ENCODE data around the gene TSLP. TPM values are rescaled to one million over a fixed set of nuclear protein-coding genes. Genes with fewer than 3 reads are reported as not detected.

The TSLP gene
- polyA plus RNA-seq, 1 experiment, result 12.9 TPM

GRCh38 chr5:111092062-111092853, 20.7 kb downstream of the TSLP start, which contains the start of gene WDR36:
Gene WDR36, plus strand, starts transcription at chr5:111092348. Its CDS starts 109 bp downstream, at chr5:111092457.
- no peaks in the 10 kb centered on the region; the same call in 1 of the 2 replicates for H3K9me3 ChIP-seq (ENCODE audit: control insufficient read depth, insufficient read depth, low read length)
- TF ChIP-seq CTCF (IDR thresholded peaks at IDR 0.05; ENCODE audit: low read depth, low read length), result no peak
- no peaks in the 10 kb centered on the region for H3K27me3 ChIP-seq (ENCODE audit: control insufficient read depth, insufficient read depth, low read length)
- peak within 1 kb of the TSS; percentile 86 for H3K4me3 ChIP-seq (ENCODE audit: low read depth, low read length)
- H3K27ac ChIP-seq (ENCODE audit: low read depth, low read length), result peak within 1 kb of the TSS; percentile 81
- ChIA-PET POLR2A (no interaction called here), CTCF (interaction anchor here (1.5 to 1.6 kb wide), 2 partner anchors 27 to 336 kb away, joined by 3 to 5 read pairs; no protein-coding TSS in a partner anchor)
- DNase-seq (ENCODE audit: low read depth, low spot score), result peak; percentile 83

- Histone ChIP-seq H3K27me3 (ENCODE audit: control insufficient read depth, insufficient read depth, low read length) (no peaks in the 10 kb centered on the region), H3K4me3 (ENCODE audit: low read depth, low read length) (no peak overlapping the region), H3K27ac (ENCODE audit: low read depth, low read length) (no peak overlapping the region), H3K9me3 (ENCODE audit: control insufficient read depth, insufficient read depth, low read length) (no peaks in the 10 kb centered on the region; the same call in 1 of the 2 replicates)
- POLR2A ChIA-PET, result no interaction called here
- CTCF ChIA-PET, result no interaction called here
- DNase-seq (ENCODE audit: low read depth, low spot score), result no peak
- TF ChIP-seq CTCF (IDR thresholded peaks at IDR 0.05; ENCODE audit: low read depth, low read length), result no peak
Measured at GRCh38 chr5:111095982-111096381, 24.5 kb downstream of the TSLP start.

- ChIA-PET CTCF (interaction anchor here (1.5 kb wide), 1 partner anchor 343 kb away, joined by 6 read pairs; no protein-coding TSS in a partner anchor), POLR2A (no interaction called here)
- no peak for DNase-seq (ENCODE audit: low read depth, low spot score)
- no peaks in the 10 kb centered on the region for H3K27me3 ChIP-seq (ENCODE audit: control insufficient read depth, insufficient read depth, low read length)
- no peaks in the 10 kb centered on the region for H3K9me3 ChIP-seq (ENCODE audit: control insufficient read depth, insufficient read depth, low read length)
- no peak overlapping the region for H3K4me3 ChIP-seq (ENCODE audit: low read depth, low read length)
- H3K27ac ChIP-seq (ENCODE audit: low read depth, low read length), result no peak overlapping the region
- no peak for TF ChIP-seq CTCF (IDR thresholded peaks at IDR 0.05; ENCODE audit: low read depth, low read length)
Measured at GRCh38 chr5:111099058-111099778, 27.7 kb downstream of the TSLP start.

DNA sequence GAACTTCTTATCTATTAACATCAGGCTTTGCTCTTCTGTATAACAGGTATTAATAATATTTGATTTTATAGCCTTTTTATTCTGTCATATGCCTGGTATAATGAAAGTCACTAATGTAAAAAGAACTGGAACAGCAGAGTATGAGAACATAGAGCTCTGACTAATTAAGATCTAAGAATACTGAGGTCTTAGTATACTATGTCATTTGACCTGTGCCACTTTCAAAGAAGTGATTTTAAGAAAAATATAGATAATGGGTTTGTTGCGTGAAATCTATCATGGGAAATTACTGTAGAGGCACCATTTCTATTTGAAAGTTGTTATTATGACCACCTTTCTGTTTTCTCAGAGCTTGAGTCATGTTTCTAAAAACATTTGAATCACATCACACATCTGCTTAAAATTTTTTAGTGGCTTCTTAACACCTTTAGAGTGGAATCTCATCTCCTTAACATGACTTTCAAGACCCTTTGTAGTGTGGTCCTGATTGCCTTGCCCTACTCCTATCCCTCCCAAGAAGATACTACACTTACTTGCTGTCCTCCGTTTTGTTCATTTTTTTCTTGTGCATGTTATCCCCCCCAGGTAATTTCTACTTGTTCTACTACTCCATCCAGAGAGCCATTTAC, 34.9 kb downstream of the TSLP start:
- ChIA-PET CTCF (interaction anchor here (1.0 to 1.5 kb wide), 2 partner anchors 11 to 350 kb away, joined by 3 to 5 read pairs; no protein-coding TSS in a partner anchor), POLR2A (no interaction called here)
- Histone ChIP-seq H3K27me3 (ENCODE audit: control insufficient read depth, insufficient read depth, low read length) (no peaks in the 10 kb centered on the region), H3K4me3 (ENCODE audit: low read depth, low read length) (no peak overlapping the region), H3K9me3 (ENCODE audit: control insufficient read depth, insufficient read depth, low read length) (no peaks in the 10 kb centered on the region), H3K27ac (ENCODE audit: low read depth, low read length) (no peak overlapping the region)
- DNase-seq (ENCODE audit: low read depth, low spot score), result no peak
- no peak for TF ChIP-seq CTCF (IDR thresholded peaks at IDR 0.05; ENCODE audit: low read depth, low read length)
